K562 (cell line): ENCODE data around the gene PPARG.

Source experiments
- GATAD2B ChIP-seq: fragments of 450-650 bp; IDR thresholded peaks from 2 replicates; pipeline ENCODE4 v1.6.1; 2017; ENCODE audit warnings: mild to moderate bottlenecking, borderline replicate concordance
- HDAC1 ChIP-seq, 2 experiments: fragments of 450-650 bp; IDR thresholded peaks; 2 replicates each; pipeline ENCODE4 v1.6.1; 2016 to 2017; ENCODE audit warnings: inconsistent platforms in 1 of 2, mild to moderate bottlenecking in 1 of 2, moderate library complexity in 1 of 2
- NCOA1 ChIP-seq: fragments of 450-650 bp; IDR thresholded peaks from 2 replicates; pipeline ENCODE4 v1.6.1; 2016; ENCODE audit warnings: low read depth
- ZC3H8 ChIP-seq: fragments of 450-650 bp; IDR thresholded peaks from 2 replicates; pipeline ENCODE4 v1.6.1; 2017

DNA sequence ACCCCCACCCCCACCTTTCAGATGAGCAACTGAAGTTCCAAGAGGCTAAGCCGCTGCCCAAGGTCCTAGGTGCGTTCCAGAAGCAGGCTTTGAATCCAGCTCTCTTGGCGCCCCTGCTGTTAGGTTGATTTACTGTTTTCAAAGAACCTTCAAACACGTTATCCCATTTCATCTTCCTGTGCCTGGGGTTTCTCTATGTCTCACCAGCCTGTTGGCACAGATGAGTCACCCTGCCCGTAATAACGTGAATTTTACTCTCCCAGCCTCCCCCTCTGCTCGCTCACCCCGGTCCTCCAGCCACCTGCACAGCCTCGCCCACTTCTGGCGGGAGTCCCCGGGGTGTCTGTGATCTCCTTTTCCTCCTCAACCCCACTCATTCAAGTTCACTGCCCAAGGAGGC, 182.4 kb downstream of the PPARG start:
- TF ChIP-seq ZC3H8 (no peak), HDAC1 (IDR thresholded peaks at IDR 0.05) (no peak), NCOA1 (no peak), GATAD2B (no peak)
